Cerebellar cortex (tissue), 1 donor: ENCODE results near the gene ZSWIM1.
"Not testable (repeated sequence)": the region's sequence is repeated elsewhere in the genome, so short reads cannot be mapped to it uniquely, and the experiment has no call there.

Experiments used
- DNase-seq: peaks from one replicate; pipeline ENCODE4 v3.0.0-alpha.2; 2015; ENCODE audit warnings: low spot score

Gene ZSWIM1

DNA sequence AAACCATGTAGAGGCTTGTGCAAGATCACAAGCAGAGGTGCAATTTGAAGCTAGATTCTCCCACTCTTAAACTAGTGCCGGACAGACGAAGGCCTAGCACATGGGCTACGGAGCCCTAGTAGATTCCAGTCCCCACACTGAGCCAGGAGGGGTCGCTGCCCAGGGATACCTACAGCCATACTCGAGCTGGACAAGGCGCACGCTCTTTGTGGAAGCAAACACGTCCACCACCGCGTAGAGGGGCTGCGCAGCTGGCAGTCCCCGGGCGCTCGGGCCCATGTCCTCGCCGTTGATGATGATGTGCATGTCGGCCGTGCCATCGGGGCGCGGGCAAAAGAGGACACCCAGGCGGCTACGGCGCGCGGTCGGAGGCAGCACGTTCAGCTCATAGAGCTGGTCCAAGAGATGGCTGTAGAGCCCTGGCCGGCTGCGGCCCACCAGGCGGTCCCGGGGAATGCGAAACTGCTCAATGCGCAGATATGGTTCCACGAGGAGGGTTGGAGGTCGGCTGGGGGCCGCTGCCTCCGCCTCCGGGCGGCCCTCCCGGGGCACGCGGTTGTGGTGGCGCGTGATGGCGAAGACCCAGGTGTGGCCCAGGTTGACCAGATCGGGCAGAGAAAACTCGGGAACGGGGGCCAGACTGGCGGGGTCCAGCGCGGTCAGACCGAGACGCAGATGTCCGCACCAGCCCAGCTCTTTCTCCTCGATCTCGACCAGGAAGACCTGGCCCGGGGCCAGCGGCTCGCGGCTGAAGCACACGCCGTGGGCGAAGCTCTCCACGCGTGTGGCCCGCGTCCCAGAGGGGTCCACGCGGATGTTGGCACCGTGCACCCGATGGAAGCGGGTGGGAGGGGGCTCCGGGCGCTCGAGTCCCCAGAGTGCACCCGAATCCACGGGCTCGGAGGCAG is 9.3 kb downstream of the ZSWIM1 start:
- DNase-seq: peak; percentile 89

DNA sequence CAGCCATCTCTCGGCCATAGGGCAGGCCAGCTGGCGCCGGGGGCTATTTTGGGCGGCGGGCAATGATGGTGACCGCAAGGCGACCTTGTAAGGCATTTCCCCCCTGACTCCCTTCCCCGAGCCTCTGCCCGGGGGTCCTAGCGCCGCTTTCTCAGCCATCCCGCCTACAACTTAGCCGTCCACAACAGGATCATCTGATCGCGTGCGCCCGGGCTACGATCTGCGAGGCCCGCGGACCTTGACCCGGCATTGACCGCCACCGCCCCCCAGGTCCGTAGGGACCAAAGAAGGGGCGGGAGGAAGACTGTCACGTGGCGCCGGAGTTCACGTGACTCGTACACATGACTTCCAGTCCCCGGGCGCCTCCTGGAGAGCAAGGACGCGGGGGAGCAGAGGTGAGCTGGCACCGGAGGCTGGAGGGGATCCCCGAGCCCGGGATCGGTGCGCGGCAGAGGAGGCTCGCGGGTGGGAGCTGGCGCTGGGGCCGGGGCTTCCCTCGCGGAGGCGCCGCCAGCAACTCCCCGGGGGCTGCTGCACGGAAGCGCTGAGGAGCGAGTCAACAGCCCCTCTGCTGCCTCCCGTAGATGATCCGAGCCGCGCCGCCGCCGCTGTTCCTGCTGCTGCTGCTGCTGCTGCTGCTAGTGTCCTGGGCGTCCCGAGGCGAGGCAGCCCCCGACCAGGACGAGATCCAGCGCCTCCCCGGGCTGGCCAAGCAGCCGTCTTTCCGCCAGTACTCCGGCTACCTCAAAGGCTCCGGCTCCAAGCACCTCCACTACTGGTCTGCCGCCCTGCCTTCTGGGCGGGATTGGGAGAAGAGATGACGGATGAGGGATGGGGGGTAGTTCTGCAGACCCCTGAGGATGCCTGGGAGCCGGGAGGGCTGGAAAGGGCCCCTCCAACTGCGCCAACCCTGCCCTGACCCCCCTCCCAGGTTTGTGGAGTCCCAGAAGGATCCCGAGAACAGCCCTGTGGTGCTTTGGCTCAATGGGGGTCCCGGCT is 10.3 kb downstream of the ZSWIM1 start, which contains the start of the genes CTSA and NEURL2:
Gene CTSA, plus strand, starts transcription at position 351 of the 999 bp plus-strand sequence. Its CDS starts 234 bp downstream, at position 585.
Gene NEURL2, minus strand, starts transcription at position 224 of the 999 bp plus-strand sequence. Its CDS starts 217 bp downstream, at position 7.
- DNase-seq: peak; percentile 93

DNA sequence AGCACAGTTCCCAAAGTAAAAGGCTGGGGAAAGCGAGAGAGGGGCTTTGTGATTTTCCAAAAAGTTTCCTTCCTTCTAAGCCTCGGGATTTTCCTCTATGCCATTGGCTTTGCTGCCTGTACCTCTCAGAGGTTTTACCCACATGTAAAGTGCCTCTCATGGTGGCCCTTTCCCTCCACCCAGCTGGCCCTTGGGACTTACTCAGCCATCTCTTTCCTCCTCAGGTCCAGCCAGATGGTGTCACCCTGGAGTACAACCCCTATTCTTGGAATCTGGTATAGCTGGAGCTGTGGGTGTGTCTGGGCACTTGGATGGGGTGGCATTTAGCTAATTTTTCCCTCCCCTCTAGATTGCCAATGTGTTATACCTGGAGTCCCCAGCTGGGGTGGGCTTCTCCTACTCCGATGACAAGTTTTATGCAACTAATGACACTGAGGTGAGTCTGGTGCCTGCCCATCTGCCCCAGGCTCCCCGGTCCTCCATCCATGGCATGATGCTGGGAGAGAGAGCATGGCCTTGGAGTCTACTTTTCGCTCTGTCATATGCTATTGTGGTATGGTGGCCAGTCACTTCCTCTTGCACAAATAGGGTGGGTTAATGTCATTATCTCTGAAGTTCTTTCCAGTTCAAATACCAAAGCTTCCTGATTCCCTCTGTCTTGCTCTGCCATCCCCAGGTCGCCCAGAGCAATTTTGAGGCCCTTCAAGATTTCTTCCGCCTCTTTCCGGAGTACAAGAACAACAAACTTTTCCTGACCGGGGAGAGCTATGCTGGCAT is 11.2 kb downstream of the ZSWIM1 start:
- peak; percentile 48 for DNase-seq

DNA sequence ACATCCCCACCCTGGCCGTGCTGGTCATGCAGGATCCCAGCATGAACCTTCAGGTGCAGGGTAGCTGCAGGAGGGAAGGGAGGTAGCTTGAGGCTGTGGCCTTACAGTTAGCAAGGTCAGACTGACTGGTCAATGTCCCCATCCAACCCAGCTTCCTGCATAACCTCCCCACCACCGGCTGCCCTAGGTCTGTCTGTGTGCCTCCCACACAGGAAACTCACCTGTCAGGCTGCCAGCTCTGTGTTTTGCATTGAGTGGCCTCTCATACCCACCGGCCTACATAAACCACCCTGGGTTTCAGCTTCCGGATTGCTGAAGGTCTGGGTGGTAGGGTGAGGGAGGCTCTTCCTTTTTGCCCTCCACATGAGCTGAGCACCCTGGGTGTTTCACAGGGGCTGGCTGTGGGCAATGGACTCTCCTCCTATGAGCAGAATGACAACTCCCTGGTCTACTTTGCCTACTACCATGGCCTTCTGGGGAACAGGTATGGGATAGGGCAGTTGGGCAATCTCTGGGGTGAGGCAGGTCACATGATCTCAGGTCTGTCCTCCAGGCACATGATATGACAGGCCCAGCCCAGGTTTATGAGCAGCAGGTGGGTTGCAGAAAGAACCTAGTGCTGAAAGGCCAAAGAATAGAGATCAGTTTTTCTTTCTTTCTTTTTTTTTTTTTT is 11.9 kb downstream of the ZSWIM1 start:
- no peak for DNase-seq

DNA sequence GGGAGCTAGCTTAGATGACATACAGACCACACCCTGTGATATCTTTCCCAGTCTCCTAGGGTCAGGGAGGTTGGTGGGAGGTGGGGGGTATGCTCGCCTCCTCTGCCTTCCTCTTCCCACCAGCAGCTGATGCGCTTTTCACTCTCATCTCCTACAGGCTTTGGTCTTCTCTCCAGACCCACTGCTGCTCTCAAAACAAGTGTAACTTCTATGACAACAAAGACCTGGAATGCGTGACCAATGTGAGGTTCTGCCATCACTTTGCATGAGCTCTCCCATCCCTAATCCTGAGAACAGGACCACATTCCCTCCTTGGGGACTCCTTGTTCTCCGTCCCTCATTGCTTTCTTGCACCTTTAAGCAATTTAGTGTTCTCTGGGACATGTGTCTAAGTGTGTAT is 12.8 kb downstream of the ZSWIM1 start:
- DNase-seq: no peak

DNA sequence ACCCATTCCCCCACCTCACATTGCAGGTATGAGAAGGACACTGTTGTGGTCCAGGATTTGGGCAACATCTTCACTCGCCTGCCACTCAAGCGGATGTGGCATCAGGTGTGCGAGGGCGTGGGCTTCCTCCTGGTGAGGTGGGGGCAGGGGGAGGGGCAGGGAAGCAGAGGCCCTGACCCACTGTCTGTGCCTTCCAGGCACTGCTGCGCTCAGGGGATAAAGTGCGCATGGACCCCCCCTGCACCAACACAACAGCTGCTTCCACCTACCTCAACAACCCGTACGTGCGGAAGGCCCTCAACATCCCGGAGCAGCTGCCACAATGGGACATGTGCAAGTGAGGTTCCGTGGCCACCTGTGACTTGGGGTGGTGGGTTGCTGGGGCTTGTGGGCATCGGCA is 13.8 kb downstream of the ZSWIM1 start:
- no peak for DNase-seq

DNA sequence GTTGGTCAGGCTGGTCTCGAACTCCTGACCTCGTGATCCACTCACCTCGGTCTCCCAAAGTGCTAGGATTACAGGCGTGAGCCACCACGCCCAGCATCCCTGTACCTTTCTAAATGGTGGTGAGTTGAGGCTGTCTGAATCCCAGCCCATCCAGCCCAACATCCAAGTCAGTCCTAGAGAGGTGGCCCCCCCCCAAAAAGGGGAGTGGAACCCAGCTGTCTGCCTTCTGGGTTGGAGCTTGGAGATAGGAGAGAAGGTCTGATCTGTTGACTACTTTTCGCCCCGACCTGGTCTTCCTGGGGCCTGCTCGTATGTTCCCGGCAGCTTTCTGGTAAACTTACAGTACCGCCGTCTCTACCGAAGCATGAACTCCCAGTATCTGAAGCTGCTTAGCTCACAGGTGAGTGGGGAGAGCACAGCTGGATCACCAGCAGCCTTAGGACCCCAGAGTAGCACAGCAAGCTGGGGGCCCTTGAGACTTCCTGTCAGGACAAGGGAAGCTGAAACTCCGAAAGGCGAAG is 15.7 kb downstream of the ZSWIM1 start:
- DNase-seq: no peak

DNA sequence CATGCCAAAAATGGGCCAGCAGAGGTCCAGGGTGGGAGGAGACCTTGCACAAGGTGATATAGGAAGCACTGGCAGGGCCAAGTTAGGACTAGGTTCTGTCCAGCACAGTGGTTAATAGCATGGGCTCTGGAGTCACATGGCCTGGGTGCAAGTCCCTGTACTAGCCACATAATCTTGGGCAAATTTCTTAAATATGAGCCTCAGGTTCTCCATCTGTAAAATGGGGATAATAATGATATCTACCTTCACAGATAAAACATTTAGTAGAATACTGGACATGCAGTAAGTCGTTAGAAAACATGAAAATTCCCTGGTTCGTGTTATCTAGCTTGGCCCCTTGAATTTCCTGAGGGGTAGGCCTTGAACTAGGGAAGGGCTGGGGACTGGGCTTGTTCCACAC is 16.3 kb downstream of the ZSWIM1 start:
- no peak for DNase-seq

DNA sequence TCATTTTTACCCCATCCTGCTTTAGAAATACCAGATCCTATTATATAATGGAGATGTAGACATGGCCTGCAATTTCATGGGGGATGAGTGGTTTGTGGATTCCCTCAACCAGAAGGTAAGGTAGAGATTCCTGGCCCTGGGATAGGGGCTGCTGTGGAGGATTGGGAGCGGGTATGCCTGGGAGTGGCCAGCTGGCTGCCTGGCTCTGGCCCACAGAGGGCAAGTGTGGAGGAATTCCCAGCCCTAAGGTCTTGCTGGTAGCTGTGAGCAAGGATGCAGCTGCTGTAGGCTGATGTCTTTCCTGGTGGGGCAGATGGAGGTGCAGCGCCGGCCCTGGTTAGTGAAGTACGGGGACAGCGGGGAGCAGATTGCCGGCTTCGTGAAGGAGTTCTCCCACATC is 16.7 kb downstream of the ZSWIM1 start:
- no peak for DNase-seq

DNA sequence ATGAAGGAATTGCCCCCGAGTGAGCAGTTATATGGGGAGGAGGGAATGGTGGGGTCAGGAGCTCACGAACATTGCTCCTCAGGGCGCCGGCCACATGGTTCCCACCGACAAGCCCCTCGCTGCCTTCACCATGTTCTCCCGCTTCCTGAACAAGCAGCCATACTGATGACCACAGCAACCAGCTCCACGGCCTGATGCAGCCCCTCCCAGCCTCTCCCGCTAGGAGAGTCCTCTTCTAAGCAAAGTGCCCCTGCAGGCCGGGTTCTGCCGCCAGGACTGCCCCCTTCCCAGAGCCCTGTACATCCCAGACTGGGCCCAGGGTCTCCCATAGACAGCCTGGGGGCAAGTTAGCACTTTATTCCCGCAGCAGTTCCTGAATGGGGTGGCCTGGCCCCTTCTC is 17.3 kb downstream of the ZSWIM1 start:
- no peak for DNase-seq

DNA sequence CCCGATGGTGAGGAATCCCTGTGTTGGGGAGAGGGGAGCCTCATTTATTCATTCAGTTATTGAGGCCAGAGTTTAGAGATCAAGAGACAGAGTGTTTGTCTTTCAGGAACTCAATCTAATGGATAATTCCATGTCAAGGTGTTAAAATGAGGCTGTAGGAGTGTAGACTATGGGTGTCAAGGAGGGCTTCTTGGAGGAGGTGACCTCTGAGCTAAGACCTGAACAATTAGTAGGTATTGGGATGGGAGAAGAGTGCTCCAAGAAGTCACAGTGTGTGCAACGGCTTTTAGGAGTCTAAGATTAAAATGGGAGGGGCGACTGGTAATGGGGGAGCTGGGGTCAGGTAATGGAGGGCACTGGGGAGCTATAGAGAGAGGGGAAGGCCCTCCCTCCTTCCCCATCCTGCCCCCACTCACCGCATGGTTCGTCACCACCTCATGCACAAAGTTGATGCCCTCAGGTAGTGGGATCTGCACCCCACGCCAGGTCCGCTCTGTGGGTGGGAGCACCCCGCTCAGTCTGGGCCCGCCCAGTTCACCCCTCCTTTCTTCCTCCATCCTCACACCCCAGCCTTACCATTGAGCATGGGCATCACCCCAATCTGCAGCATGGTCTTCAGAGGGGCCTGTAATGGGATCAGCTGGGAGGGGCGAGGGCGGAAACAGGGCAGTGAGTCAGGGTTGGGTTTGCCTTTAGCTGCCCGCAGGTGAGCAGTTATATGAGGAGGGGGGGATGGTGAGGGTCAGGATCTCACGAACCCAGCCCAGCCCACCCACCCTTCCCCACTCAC is 18.2 kb downstream of the ZSWIM1 start:
- no peak for DNase-seq

DNA sequence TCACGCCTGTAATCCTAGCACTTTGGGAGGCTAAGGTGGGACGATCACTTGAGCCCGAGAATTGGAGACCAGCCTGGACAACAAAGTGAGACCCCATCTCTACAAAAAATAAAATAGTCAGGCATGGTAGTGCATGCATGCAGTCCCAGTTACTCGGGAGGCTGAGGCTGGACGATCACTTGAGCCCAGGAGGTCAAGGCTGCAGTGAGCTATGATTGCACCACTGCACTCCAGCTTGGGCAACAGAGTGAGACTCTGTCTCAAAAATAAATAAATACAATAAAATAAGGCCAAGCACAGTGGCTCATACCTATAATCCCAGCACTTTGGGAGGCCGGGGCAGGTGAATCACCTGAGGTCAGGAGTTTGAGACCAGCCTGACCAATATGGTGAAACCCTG is 20.3 kb downstream of the ZSWIM1 start:
- DNase-seq: not testable (repeated sequence)

DNA sequence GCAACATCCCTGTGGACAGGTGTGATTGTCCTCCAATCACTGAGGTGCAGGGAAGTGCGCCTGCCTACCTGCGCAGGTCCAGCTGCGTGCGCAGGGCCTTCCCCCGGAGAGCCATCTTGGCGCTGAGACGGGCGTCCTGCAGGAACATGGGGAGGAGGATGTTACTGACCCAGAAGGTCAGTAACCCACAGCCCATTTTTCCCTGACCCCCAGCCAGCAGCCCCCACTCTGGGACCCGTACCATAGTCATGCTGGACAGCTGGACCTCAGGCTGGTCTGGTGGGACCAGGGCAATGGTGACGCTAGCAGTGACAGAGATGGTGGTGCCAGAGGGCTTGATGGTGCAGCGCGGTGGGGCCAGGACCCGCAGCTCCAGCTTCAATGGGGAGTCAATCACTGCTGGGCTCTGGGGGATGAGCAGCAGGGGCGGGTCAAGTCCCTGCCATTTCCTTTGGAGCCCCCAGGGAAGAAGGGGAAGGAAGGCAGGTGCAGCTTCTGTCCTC is 21.2 kb downstream of the ZSWIM1 start:
- no peak for DNase-seq

DNA sequence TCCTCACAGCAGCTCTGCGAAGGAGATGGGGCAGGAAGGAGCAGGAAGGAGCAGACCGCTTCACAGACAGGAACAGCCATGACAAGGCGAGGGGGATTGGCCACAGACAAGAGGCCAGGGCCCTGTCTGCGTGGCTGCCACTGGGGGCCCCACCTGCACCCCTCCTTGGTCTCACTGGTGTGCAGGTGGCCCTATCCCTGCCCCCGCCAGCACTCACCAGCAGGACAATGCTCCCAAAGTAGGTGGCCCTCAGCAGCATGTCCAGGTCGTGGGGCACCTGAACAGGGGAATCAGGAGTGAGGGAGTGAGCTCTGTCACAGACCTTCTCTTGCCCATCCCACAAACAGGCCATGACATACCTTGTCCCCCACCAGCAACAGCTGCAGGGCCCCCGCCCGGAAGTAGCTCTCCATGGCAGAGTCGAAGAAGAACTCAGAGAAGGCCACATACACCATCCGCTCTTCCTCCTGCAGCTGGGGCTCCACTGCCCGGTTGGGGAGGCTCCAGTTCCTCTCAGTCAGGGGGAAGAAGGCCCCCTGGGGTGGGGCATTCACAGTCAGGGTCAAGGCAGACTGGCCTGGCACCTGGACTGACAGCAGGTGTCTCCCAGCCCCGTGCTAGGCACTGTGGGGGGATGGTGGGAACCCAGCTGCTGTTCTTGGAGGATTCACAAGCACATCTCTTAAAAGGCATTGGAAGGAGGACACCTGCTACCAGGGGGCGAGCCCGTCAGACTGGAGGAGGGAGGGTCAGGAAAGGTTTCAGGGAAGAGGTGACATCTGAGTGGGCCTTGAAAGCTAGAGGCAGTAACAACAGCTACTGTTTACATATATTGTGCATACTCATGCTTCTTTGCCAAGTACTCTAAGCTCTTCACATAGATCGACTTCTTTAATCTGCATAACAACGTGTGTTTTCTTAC is 23.8 kb downstream of the ZSWIM1 start:
- no peak for DNase-seq

DNA sequence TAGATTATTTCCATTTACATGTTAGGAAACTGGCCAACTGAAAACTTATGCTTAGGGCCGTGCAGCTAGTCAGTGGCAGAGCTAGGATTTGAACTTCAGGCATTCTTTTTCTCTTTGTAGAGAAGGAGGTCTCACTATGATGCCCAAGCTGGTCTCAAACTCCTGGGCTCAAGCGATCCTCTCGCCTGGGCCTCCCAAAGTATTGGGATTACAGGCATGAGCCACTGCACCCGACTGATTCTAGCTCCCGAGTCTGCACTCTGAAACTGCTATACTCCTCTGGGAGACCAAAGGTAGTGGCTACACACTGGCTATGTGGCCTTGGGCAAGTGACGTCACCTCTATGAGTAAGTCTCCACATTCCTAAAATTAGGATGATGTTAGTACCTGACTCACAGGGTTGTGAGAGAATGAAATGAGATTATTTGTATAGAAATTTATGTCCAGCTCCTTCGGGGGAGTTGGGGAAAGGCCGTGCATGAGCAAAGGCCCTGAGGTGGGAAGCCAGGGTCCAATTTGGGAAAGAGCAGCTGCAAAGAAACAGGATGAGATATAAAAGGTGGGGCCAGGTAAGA is 24.6 kb downstream of the ZSWIM1 start:
- no peak for DNase-seq

DNA sequence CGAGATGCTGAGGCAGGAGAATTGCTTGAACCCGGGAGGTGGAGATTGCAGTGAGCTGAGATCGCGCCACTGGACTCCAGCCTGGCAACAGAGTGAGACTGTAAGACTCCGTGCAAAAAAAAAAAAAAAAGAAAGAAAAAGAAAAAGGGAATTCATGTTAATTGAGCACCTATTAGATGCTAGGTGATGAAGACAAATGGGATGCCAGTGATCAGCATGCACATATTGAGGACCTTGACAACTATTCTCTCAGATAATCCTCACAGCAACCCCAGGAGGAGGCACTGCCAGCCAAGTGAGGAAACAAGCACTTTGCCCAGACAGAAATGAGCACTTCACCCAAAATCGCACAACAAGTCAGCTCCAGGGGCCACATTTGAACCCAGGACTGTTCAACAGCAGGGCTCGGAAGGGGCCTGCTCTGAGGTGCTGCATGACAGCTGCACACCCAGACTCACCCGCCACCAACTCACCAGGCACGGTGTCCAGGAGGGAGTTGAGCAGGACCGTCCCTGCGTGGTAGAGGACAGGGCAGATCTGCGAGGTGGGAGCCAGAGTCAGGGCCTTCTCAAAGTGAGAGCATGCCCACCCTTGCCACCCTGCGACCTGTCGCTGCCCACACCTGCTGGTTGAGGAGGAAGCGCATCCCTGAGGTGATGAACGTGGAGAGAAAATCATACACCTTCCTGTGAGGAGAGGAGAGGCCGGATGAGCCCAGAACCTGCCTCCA is 26.4 kb downstream of the ZSWIM1 start:
- DNase-seq: no peak

DNA sequence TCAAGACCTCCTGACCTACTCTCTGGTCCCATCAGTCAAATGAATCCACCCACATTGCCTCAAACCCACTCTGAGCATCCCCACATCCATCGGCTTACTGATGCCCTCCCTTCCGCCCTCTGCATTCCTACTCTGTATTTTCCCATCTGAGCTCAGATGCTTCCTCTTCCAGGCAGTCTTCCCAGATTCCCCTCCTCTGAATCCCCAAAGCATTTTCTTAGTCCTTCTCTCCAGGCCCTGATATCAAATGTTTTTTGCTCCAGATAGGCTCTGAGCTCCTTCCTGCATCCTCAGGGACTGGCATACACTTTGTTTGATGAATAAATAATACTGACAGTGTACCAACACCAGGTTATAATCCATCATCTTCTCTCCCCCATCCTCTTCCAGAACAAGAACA is 27.1 kb downstream of the ZSWIM1 start:
- DNase-seq: no peak

DNA sequence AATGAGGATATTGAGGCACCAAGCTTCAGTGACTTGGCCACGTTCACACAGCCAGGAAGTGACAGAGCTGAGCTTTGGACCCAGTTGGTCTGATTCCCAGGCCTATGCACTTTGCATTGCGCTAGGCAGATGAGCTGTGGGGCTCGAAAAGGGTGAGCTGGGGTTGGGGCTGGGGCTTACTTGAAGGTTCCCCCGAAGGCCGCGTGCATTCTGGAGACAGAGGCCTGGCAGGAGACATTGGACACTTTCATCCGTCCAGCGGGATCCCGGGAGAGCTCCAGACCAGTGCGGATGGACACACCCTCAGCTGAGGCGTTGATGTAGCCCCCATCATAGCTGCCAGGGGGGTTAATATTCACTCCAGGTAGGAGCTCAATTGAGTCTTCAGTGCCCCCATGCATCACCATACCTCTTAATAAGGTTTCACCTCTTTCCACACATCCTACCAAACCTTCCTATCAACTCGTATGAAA is 28.3 kb downstream of the ZSWIM1 start:
- DNase-seq: no peak
